GM20000 (cell line): ENCODE measurements around the gene FGD6.
"Not testable (repeated sequence)": the region's sequence is repeated elsewhere in the genome, so short reads cannot be mapped to it uniquely, and the experiment has no call there.

Source experiments
- DNase-seq: peaks from one replicate; pipeline ENCODE4 v3.0.0; 2012; ENCODE audit warnings: low spot score
- CTCF ChIP-seq: IDR thresholded peaks from 2 replicates; pipeline ENCODE4 v1.5.1; 2012; ENCODE audit warnings: mild to moderate bottlenecking, control low read depth; ENCODE audit errors: extremely low read depth, missing control alignments

Gene FGD6

GRCh38 chr12:95150501-95150900 lies 66.8 kb downstream of the FGD6 start:
- no peak for TF ChIP-seq CTCF
- DNase-seq: no peak

- no peak for TF ChIP-seq CTCF
- DNase-seq: no peak
These were observed 69.4 kb downstream of the FGD6 start for GRCh38 chr12:95147866-95148265.

DNA sequence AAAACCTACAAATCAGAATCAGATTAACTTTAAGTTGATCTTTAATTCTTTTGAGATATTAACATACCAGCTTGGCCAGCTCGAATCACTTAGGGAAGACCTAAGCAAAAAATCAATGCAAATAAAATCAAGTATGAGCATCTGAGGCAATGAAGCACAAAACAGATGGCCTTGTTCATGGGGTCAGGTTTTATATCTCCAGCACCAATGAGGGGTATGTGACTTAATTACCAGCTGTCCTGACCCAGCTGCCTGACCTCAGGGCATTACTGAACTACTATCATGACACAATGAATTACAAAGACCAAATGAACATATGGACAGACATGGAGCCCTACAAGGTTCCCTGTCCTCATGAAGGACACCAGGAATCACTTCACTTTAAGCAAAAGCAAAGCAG lies 70.5 kb downstream of the FGD6 start:
- no peak for DNase-seq
- no peak for TF ChIP-seq CTCF

- no peak for TF ChIP-seq CTCF
- no peak for DNase-seq
These were observed 73.6 kb downstream of the FGD6 start for GRCh38 chr12:95143621-95144205.

- TF ChIP-seq CTCF: no peak
- DNase-seq: no peak
These were observed 74.7 kb downstream of the FGD6 start for GRCh38 chr12:95142431-95143151.

- no peak for DNase-seq
- TF ChIP-seq CTCF: no peak
These were observed 76.0 kb downstream of the FGD6 start for GRCh38 chr12:95141310-95141709.

DNA sequence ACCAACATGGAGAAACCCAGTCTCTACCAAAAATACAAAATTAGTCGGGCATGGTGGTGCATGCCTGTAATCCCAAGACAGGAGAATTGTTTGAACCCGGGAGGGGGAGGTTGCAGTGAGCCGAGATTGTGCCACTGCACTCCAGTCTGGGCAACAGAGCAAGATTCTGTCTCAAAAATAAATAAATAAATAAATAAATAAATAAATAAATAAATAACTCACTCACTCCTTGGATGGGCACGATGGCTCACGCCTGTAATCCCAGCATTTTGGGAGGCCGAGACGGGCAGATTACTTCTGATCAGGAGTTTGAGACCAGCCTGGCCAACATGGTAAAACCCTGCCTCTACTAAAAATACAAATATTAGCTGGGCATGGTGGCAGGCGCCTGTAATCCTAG lies 79.2 kb downstream of the FGD6 start:
- not testable (repeated sequence) for DNase-seq

- no peak for DNase-seq
- no peak for TF ChIP-seq CTCF
These were observed 80.7 kb downstream of the FGD6 start for GRCh38 chr12:95136598-95136997.
